Endothelial cell of umbilical vein (primary cell): ENCODE results near the gene PPP1R13B. TPM values are rescaled to one million over a fixed set of nuclear protein-coding genes. Genes with fewer than 3 reads are reported as not detected.

Experiments used
- BruUV-seq: library from RNA; stranded (reverse); fragments of 400-500 nt; replicated peaks from 2 replicates; lab custom pipeline; 2021; lab: Mats Ljungman, UMichigan
- CTCF ChIA-PET: fragments of 300-600, 350-600 bp; sonication (Branson Sonifier 250); formaldehyde crosslinking; loops from one replicate; lab custom pipeline; 2021; ENCODE audit warnings: antibody characterized with exemption, inconsistent platforms; lab: Charles Lee
- POLR2A ChIA-PET: fragments of 300-600, 350-600 bp; sonication (Branson Sonifier 250); formaldehyde crosslinking; loops from one replicate; lab custom pipeline; 2021; ENCODE audit warnings: antibody characterized with exemption, inconsistent platforms; lab: Charles Lee
- DNase-seq: peaks from one replicate; pipeline ENCODE4 v3.0.0-alpha.2; 2011; ENCODE audit warnings: low read depth, low spot score
- FAIRE-seq: peaks from 2 replicates; lab custom pipeline; 2011; peaks lifted over from hg19 to GRCh38; lab: Jason Lieb, UNC
- H2AFZ ChIP-seq: 2 replicates; pipeline ENCODE4 v1.6.0; 2012; ENCODE audit warnings: low read depth, low read length, control low read depth, inconsistent platforms
- H3K27ac ChIP-seq: 2 replicates; pipeline ENCODE4 v1.5.1; 2011; ENCODE audit warnings: low read depth, mild to moderate bottlenecking, control low read depth, low read length, moderate library complexity; ENCODE audit not compliant: insufficient read depth
- H3K27me3 ChIP-seq, 2 experiments: 2 replicates each; pipeline versions ENCODE4 v1.6.0 to v1.6.1; 2011; ENCODE audit warnings: low read length in 2 of 2, mixed read lengths in 1 of 2; ENCODE audit not compliant: control insufficient read depth in 2 of 2, insufficient read depth in 2 of 2
- H3K36me3 ChIP-seq, 2 experiments: 2 replicates in 1 of 2; 3 replicates in 1 of 2; pipeline ENCODE4 v1.5.1; 2011; ENCODE audit warnings: low read length in 2 of 2, mild to moderate bottlenecking in 1 of 2, moderate library complexity in 1 of 2; ENCODE audit not compliant: control insufficient read depth in 2 of 2, insufficient read depth in 2 of 2; ENCODE audit errors: extremely low read depth in 1 of 2
- H3K4me1 ChIP-seq: 3 replicates; pipeline ENCODE4 v1.5.1; 2011; ENCODE audit warnings: mild to moderate bottlenecking, low read length; ENCODE audit not compliant: control insufficient read depth, insufficient read depth; ENCODE audit errors: extremely low read depth
- H3K4me2 ChIP-seq: 2 replicates; pipeline ENCODE4 v1.6.1; 2011; ENCODE audit warnings: low read length, control low read depth, mixed read lengths; ENCODE audit not compliant: insufficient read depth
- H3K4me3 ChIP-seq, 3 experiments: fragments of 200-600 bp in 1 of 3; sonication (generic), shearing (Covaris generic) in 1 of 3; replicated peaks in 1 of 3; 2 replicates each; pipeline ENCODE4 v1.5.1; 2011 to 2016; ENCODE audit warnings: control low read depth in 3 of 3, low read length in 3 of 3, mild to moderate bottlenecking in 2 of 3, inconsistent platforms in 1 of 3, low read depth in 1 of 3, moderate library complexity in 1 of 3; ENCODE audit not compliant: insufficient read depth in 1 of 3
- H3K79me2 ChIP-seq: 2 replicates; pipeline ENCODE4 v1.6.0; 2012; ENCODE audit warnings: low read length, inconsistent platforms; ENCODE audit not compliant: control insufficient read depth, insufficient read depth
- H3K9ac ChIP-seq: replicated peaks from 2 replicates; pipeline ENCODE3; 2011; ENCODE audit warnings: low read length, control low read depth; ENCODE audit not compliant: insufficient read depth; ENCODE audit errors: extremely low read depth
- H3K9me1 ChIP-seq: replicated peaks from 3 replicates; pipeline ENCODE4 v1.6.0; 2011; ENCODE audit warnings: mild to moderate bottlenecking, low read length; ENCODE audit not compliant: control insufficient read depth, insufficient read depth; ENCODE audit errors: extremely low read depth
- H3K9me3 ChIP-seq: replicated peaks from 2 replicates; pipeline ENCODE4 v1.5.1; 2012; ENCODE audit warnings: low read length, inconsistent platforms; ENCODE audit not compliant: control insufficient read depth, insufficient read depth
- H4K20me1 ChIP-seq: replicated peaks from 2 replicates; pipeline ENCODE3; 2011; ENCODE audit warnings: mild to moderate bottlenecking, low read length; ENCODE audit not compliant: control insufficient read depth, insufficient read depth; ENCODE audit errors: extremely low read depth
- CTCF ChIP-seq, 2 donors: IDR thresholded peaks; 1 replicate in 1 of 2; 2 replicates in 1 of 2; pipeline ENCODE4 v1.5.1; 2011; ENCODE audit warnings: low read length in 2 of 2, mild to moderate bottlenecking in 2 of 2, moderate library complexity in 2 of 2, control low read depth in 1 of 2, inconsistent platforms in 1 of 2, low read depth in 1 of 2; ENCODE audit not compliant: insufficient read depth in 1 of 2; ENCODE audit errors: extremely low read depth in 1 of 2
- EZH2 ChIP-seq: IDR thresholded peaks from 2 replicates; pipeline ENCODE4 v1.6.1; 2012; ENCODE audit warnings: borderline replicate concordance, low read depth, mild to moderate bottlenecking, moderate library complexity, low read length, inconsistent platforms; ENCODE audit not compliant: severe bottlenecking
- FOS ChIP-seq: IDR thresholded peaks from 2 replicates; pipeline ENCODE4 v1.6.1; 2011; ENCODE audit warnings: mild to moderate bottlenecking, low read length, moderate library complexity, borderline replicate concordance; ENCODE audit not compliant: insufficient read depth
- GATA2 ChIP-seq: IDR thresholded peaks from 2 replicates; pipeline ENCODE4 v1.7.0; 2011; ENCODE audit warnings: low read depth, mild to moderate bottlenecking, moderate library complexity, mixed read lengths, low read length; ENCODE audit not compliant: insufficient read length, insufficient read depth
- JUN ChIP-seq: IDR thresholded peaks from 2 replicates; pipeline ENCODE4 v1.6.1; 2011; ENCODE audit warnings: borderline replicate concordance, low read depth; ENCODE audit not compliant: insufficient read length, insufficient read depth
- MAX ChIP-seq: IDR thresholded peaks from 2 replicates; pipeline ENCODE4 v1.6.1; 2011; ENCODE audit not compliant: insufficient read depth, insufficient read length
- MYC ChIP-seq: IDR thresholded peaks from one replicate; pipeline ENCODE4 v1.6.1; 2011; ENCODE audit warnings: mild to moderate bottlenecking, low read depth, low read length
- POLR2A ChIP-seq: IDR thresholded peaks from 2 replicates; pipeline ENCODE4 v1.6.1; 2012; ENCODE audit warnings: low read depth, mild to moderate bottlenecking, control low read depth, low read length
- POLR2AphosphoS5 ChIP-seq: IDR thresholded peaks from 2 replicates; pipeline ENCODE4 v1.6.1; 2012; ENCODE audit warnings: low read depth, mild to moderate bottlenecking, control low read depth, low read length, moderate library complexity; ENCODE audit not compliant: insufficient read depth
- dilution Hi-C: fragments of 300-500 bp; cut with MboI; formaldehyde crosslinking; loops from one replicate; pipeline ENCODE4 v1.15.0; 2019; ENCODE audit warnings: low sequenced_read_pairs; ENCODE audit not compliant: extremely low pct_ligation_motif_present
- intact Hi-C: fragments of 100-400 bp; cut with micrococcal nuclease; formaldehyde crosslinking; loops from one replicate; pipeline ENCODE4 v1.10.0; 2022
- polyA plus RNA-seq, 4 experiments: library from polyadenylated mRNA; depleted of rRNA in 3 of 4; stranded (reverse) in 3 of 4; unstranded in 1 of 4; fragments of >200 nt; gene quantifications; 2 replicates each; pipeline versions ENCODE4 v1.2.1 to v1.2.3, GENCODE V29; 2011 to 2012; ENCODE audit warnings: missing spikeins in 1 of 4
- total RNA-seq: library from RNA; stranded (reverse); gene quantifications from 2 replicates; pipeline ENCODE4 v1.2.3, GENCODE V29; 2021

PPP1R13B gene
- total and polyA plus RNA-seq, 2 donors (not counting 3 experiments of a cell fraction or from before 2014, with no cell fraction given), result 10.0 to 30.0 TPM

GRCh38 chr14:103840014-103840413 is 7.4 kb downstream of the PPP1R13B start:
- Histone ChIP-seq H2AFZ (no peak overlapping the region), H3K36me3 (no peaks in the 10 kb centered on the region), H3K27me3 (no peaks in the 10 kb centered on the region), H3K9me3 (no peaks in the 10 kb centered on the region), H3K9ac (no peak overlapping the region), H4K20me1 (peaks cover 5% of the 10 kb centered on the region), H3K27ac (no peak overlapping the region), H3K4me1 (peaks cover 9% of the 10 kb centered on the region), H3K4me3 (no peak overlapping the region), H3K9me1 (no peaks in the 10 kb centered on the region), H3K79me2 (peaks cover 25% of the 10 kb centered on the region), H3K4me2 (no peak overlapping the region)
- DNase-seq (no peak), FAIRE-seq (no peak)
- BruUV-seq, result no TSS peak
- TF ChIP-seq FOS, result no peak
- TF ChIP-seq POLR2AphosphoS5, result no peak
- no peak for TF ChIP-seq MYC
- TF ChIP-seq POLR2A, result no peak
- no peak for TF ChIP-seq CTCF (IDR thresholded peaks at IDR 0.05; ENCODE audit: extremely low read depth in 1 of 2, insufficient read depth in 1 of 2, low read depth in 1 of 2, low read length in 2 of 2)
- TF ChIP-seq MAX, result no peak
- no peak for TF ChIP-seq EZH2
- no peak for TF ChIP-seq GATA2
- TF ChIP-seq JUN, result no peak
- POLR2A ChIA-PET, result no interaction called here
- intact Hi-C loops (no loop called here), dilution Hi-C loops (no loop called here)
- CTCF ChIA-PET, result interaction anchor here (0.9 to 1.8 kb wide), 2 partner anchors 61 to 116 kb away, joined by 3 to 7 read pairs; no protein-coding TSS in a partner anchor
